SH-SY5Y (cell line): ENCODE data around the gene LOXL3.

Experiments used
- GATA2 ChIP-seq: IDR thresholded peaks from 2 replicates; pipeline ENCODE4 v1.6.1; 2011; ENCODE audit warnings: mild to moderate bottlenecking, low read depth, low read length
- GATA3 ChIP-seq: IDR thresholded peaks from 2 replicates; pipeline ENCODE4 v1.6.1; 2011; ENCODE audit warnings: low read depth, mild to moderate bottlenecking, low read length, moderate library complexity

LOXL3 gene

GRCh38 chr2:74553892-74554819 is at the start of gene LOXL3, which contains the start of gene DOK1:
Gene LOXL3, minus strand, starts transcription at chr2:74553942. Its CDS starts 1,308 bp downstream, at chr2:74552634.
Gene DOK1, plus strand, starts transcription at chr2:74554720. Its CDS starts 35 bp downstream, at chr2:74554755.
- TF ChIP-seq GATA3: no peak
- no peak for TF ChIP-seq GATA2

- TF ChIP-seq GATA3: no peak
- no peak for TF ChIP-seq GATA2
Observed at GRCh38 chr2:74602586-74603281, 49.0 kb upstream of the LOXL3 start.

GRCh38 chr2:74599676-74600075 is 45.9 kb upstream of the LOXL3 start:
- TF ChIP-seq GATA2 (no peak), GATA3 (no peak)

- no peak for TF ChIP-seq GATA2
- no peak for TF ChIP-seq GATA3
Observed at GRCh38 chr2:74597410-74597809, 43.7 kb upstream of the LOXL3 start.

GRCh38 chr2:74596584-74596983 is 42.8 kb upstream of the LOXL3 start:
- TF ChIP-seq GATA3 (no peak), GATA2 (no peak)

GRCh38 chr2:74593826-74594772 is 40.4 kb upstream of the LOXL3 start:
- no peak for TF ChIP-seq GATA3
- TF ChIP-seq GATA2: no peak

GRCh38 chr2:74588664-74589063 is 34.9 kb upstream of the LOXL3 start:
- TF ChIP-seq GATA3 (no peak), GATA2 (no peak)

GRCh38 chr2:74587664-74588277 is 34.0 kb upstream of the LOXL3 start:
- no peak for TF ChIP-seq GATA3
- no peak for TF ChIP-seq GATA2

GRCh38 chr2:74585406-74586185 is 31.9 kb upstream of the LOXL3 start:
- TF ChIP-seq GATA3: no peak
- no peak for TF ChIP-seq GATA2

- TF ChIP-seq GATA3: no peak
- no peak for TF ChIP-seq GATA2
Observed at GRCh38 chr2:74584088-74584645, 30.4 kb upstream of the LOXL3 start.

- TF ChIP-seq GATA3: no peak
- no peak for TF ChIP-seq GATA2
Observed at GRCh38 chr2:74583504-74583903, 29.8 kb upstream of the LOXL3 start.

- TF ChIP-seq GATA2: no peak
Observed at GRCh38 chr2:74582184-74582583, 28.4 kb upstream of the LOXL3 start.
